ENCODE data around the gene LEO1. TPM values are rescaled to one million over a fixed set of nuclear protein-coding genes. Genes with fewer than 3 reads are reported as not detected.
A peak's percentile ranks its signal among the peaks of the same experiment; 100 is the strongest.

The LEO1 gene
- total RNA-seq, 1 donor from 2014 or later: 32.7 TPM

GRCh38 chr15:51992953-51993352 lies 21.4 kb upstream of the LEO1 start:
- no peaks in the 10 kb centered on the region for H3K36me3 Mint-ChIP-seq (ENCODE audit: low read depth)

GRCh38 chr15:51991141-51991540 lies 19.6 kb upstream of the LEO1 start:
- Mint-ChIP-seq H3K27ac (ENCODE audit: unreplicated experiment) (no peak overlapping the region), H3K9me3 (no peaks in the 10 kb centered on the region), H3K27me3 (ENCODE audit: low read depth) (no peaks in the 10 kb centered on the region), H3K36me3 (ENCODE audit: low read depth) (no peaks in the 10 kb centered on the region), H3K4me3 (no peak overlapping the region), H3K4me1 (no peaks in the 10 kb centered on the region)
- DNase-seq (ENCODE audit: low read depth, low spot score): no peak
- TF ChIP-seq CTCF (conservative IDR thresholded peaks at IDR 0.05): no peak

More at GRCh38 chr15:51992953-51993352, 21.4 kb upstream of the LEO1 start:
- Mint-ChIP-seq H3K9me3 (no peaks in the 10 kb centered on the region), H3K4me1 (no peaks in the 10 kb centered on the region), H3K4me3 (no peak overlapping the region), H3K27me3 (ENCODE audit: low read depth) (no peaks in the 10 kb centered on the region), H3K27ac (ENCODE audit: unreplicated experiment) (no peak overlapping the region)
- TF ChIP-seq CTCF (conservative IDR thresholded peaks at IDR 0.05): no peak
- no peak for DNase-seq (ENCODE audit: low read depth, low spot score)

- H3K4me1 Mint-ChIP-seq: peaks cover 4% of the 10 kb centered on the region
- H3K36me3 Mint-ChIP-seq (ENCODE audit: low read depth): no peaks in the 10 kb centered on the region
- TF ChIP-seq CTCF (conservative IDR thresholded peaks at IDR 0.05): no peak
- no peaks in the 10 kb centered on the region for H3K27me3 Mint-ChIP-seq (ENCODE audit: low read depth)
- H3K9me3 Mint-ChIP-seq: no peaks in the 10 kb centered on the region
- no peak for DNase-seq (ENCODE audit: low read depth, low spot score)
- no peak overlapping the region for H3K27ac Mint-ChIP-seq (ENCODE audit: unreplicated experiment)
- H3K4me3 Mint-ChIP-seq: no peak overlapping the region
Observed at GRCh38 chr15:51982770-51983103, 11.2 kb upstream of the LEO1 start.

GRCh38 chr15:51982013-51982769 lies 10.6 kb upstream of the LEO1 start:
- Mint-ChIP-seq H3K4me3 (peak overlapping the region; percentile 16), H3K36me3 (ENCODE audit: low read depth) (no peaks in the 10 kb centered on the region), H3K27ac (ENCODE audit: unreplicated experiment) (peak overlapping the region; percentile 16), H3K4me1 (peaks cover 4% of the 10 kb centered on the region), H3K9me3 (no peaks in the 10 kb centered on the region), H3K27me3 (ENCODE audit: low read depth) (no peaks in the 10 kb centered on the region)
- no peak for DNase-seq (ENCODE audit: low read depth, low spot score)
- peak; percentile 74 for TF ChIP-seq CTCF (conservative IDR thresholded peaks at IDR 0.05)

GRCh38 chr15:51973775-51974174 lies 2.2 kb upstream of the LEO1 start:
- Mint-ChIP-seq H3K4me3 (peak overlapping the region; percentile 82), H3K27ac (ENCODE audit: unreplicated experiment) (no peak overlapping the region), H3K36me3 (ENCODE audit: low read depth) (peaks cover 7% of the 10 kb centered on the region), H3K4me1 (peaks cover 20% of the 10 kb centered on the region), H3K27me3 (ENCODE audit: low read depth) (peaks cover 2% of the 10 kb centered on the region), H3K9me3 (peaks cover 2% of the 10 kb centered on the region)
- no peak for TF ChIP-seq CTCF (conservative IDR thresholded peaks at IDR 0.05)
- DNase-seq (ENCODE audit: low read depth, low spot score): no peak

Measured in neural crest cell (in vitro differentiated cells).